Brain pericyte (primary cell): ENCODE results near the gene CYP2A13.
"Not testable (repeated sequence)": the region's sequence is repeated elsewhere in the genome, so short reads cannot be mapped to it uniquely, and the experiment has no call there.

Experiments used
- DNase-seq: peaks from one replicate; pipeline ENCODE4 v3.0.0-alpha.2; 2012; ENCODE audit warnings: low read depth, low spot score

Gene CYP2A13

DNA sequence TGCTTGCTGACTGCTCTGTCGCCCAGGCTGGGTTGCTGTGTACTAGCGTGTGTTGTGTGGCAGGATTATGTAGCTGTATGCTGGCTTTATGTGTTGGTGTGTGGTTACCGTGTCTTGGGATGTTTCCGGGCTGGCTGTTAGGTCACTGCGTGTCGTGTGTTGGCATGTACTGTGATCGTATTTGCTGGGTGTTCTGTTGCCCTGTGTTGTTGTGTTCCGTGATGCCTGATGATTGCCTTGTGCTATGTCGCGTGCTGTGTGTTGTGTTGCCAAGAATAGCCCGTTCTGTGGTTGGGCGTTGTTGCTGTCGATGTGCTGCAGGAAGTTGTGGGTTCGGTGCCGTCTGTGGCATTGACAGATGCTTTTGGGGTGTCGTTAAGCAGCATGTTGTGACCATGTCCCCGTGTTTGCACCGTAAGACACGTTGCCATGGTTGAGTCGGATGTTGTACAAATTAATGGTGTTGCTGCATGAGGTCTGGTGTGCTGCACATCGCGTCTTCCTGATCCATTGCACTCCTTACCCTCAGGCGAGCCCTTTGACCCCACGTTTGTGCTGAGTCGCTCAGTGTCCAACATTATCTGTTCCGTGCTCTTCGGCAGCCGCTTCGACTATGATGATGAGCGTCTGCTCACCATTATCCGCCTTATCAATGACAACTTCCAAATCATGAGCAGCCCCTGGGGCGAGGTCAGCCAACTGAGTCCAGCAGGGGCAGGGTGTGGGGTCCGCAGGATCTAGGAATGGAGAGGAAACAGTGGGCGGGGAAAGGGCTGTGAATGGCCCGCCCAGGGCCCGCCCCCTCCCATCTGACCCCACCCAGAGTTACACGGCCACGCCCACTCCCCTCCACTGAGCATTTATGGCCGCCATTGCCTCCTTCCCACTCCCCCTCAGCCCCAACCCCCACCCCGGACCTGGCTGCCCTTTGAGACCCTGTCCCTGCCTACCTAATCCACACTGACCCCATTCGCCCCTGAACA is 33.0 kb downstream of the CYP2A13 start:
- not testable (repeated sequence) for DNase-seq

GRCh38 chr19:41122846-41123245 is 34.6 kb downstream of the CYP2A13 start:
- not testable (repeated sequence) for DNase-seq

GRCh38 chr19:41123716-41124294 is 35.6 kb downstream of the CYP2A13 start:
- no peak for DNase-seq

GRCh38 chr19:41126765-41127203 is 38.5 kb downstream of the CYP2A13 start:
- DNase-seq = not testable (repeated sequence)

DNA sequence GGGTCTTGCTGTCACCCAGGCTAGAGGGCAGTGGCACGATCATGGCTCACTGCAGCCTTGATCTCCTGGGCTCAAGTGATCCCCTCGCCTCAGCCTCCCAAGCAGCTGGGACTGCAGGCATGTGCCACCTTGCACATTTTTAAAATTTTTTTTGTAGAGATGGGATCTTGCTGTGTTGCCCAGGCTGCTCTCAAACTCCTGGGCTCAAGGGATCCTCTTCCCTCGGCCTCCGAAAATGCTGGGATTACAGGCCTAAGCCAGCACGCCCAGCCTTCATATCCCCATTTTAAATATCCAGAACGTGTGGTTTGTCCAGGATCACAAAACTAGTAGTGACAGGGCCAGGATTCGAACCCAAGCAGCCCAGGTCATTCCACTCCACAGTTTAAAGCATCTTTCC is 39.1 kb downstream of the CYP2A13 start:
- not testable (repeated sequence) for DNase-seq

DNA sequence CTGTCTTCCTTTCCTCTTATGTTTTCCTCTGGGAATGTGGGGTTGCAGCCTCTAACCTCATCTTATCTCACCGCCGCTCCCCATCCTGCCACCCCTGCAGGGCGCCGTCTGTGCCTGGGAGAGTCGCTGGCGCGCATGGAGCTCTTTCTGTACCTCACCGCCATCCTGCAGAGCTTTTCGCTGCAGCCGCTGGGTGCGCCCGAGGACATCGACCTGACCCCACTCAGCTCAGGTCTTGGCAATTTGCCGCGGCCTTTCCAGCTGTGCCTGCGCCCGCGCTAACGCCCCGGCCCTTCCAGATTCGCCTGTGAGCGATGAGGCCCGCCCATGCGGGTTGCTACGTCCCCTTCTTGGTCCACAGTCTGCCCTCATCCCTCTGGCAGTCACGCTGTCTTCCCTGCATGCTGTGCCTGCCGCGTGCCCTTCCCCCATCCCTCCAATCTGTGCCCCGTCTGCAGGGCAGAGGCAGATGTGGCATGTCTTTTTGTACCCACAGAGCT is 39.6 kb downstream of the CYP2A13 start:
- peak; percentile 47 for DNase-seq

DNA sequence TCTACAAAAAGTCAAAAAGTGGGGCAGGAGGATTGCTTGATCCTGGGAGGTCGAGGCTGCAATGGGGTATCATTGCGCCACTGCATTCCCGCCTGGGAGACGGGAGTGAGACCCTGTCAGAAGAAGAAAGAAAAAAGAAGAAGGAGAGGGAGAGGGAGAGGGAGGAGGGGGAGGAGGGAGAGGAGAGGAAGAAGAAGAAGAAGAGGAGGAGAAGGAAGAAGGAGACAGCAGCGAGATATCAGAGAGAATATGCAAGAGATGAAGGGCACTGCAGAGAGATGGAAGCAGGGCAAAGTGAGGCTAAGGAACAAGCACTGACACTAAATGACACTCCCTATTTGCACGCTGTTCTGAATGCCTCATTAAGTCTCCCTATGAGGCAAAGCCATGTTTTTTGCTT is 40.4 kb downstream of the CYP2A13 start:
- no peak for DNase-seq

- DNase-seq = no peak
Measured at GRCh38 chr19:41131186-41131585, 42.9 kb downstream of the CYP2A13 start.

DNA sequence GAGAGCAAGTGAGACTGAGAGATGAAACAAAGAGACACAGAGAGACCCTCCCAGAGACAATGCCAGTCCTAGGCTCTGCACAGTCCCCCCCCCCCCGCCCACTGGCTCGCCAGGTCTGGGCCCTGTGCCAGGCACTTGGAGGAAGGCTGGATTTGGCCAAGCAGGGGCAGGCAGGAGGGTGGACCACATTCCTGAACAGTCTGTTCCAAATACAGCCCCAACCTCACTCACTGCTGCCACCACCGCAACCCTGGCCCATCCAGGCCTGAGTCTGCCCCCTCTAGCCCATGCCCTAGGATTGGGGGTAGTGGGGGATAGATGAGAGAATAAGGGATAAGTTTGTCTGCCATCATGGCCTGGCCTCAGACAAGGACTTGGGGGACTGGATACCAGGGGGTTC is 45.0 kb downstream of the CYP2A13 start:
- DNase-seq = no peak

DNA sequence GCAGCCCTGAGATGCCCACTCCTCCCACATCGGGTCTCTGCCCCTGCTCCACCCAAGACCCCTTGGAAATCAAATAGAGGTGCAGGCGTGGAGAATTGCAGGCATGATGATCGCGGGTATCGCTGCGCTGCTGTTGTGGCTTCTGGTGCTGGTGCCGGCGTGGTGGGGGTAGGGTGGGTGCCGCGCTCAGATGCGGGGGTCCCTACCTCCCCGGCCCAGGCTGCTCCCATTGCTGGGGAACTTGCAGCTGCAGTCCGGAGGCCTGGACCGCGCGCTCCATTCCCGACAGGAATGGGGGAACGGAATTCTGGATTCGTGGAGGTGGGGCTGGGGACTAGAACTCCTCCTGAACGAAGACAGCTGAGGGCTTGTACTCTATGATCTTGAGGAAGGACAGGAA is 46.4 kb downstream of the CYP2A13 start:
- DNase-seq = no peak

- DNase-seq = not testable (repeated sequence)
Measured at GRCh38 chr19:41135390-41136384, 47.4 kb downstream of the CYP2A13 start.

GRCh38 chr19:41136636-41137455 is 48.6 kb downstream of the CYP2A13 start:
- DNase-seq = no peak

- DNase-seq = no peak
Measured at GRCh38 chr19:41144403-41144802, 56.2 kb downstream of the CYP2A13 start.
